Loucy (cell line): ENCODE data around the gene GRPEL2.

ENCODE experiments used
- H2AFZ ChIP-seq: fragments of 200-600 bp; sonication (generic); 2 replicates; pipeline ENCODE4 v1.6.0; 2016; ENCODE audit warnings: antibody characterized with exemption, mild to moderate bottlenecking, low read length, moderate library complexity
- H3F3A ChIP-seq: fragments of 200-600 bp; 2 replicates; pipeline ENCODE4 v1.6.0; 2016; ENCODE audit warnings: antibody characterized with exemption, low read depth, mild to moderate bottlenecking
- H3K27me3 ChIP-seq: fragments of 200-600 bp; sonication (generic); 2 replicates; pipeline ENCODE4 v1.6.1; 2014; ENCODE audit warnings: low read length, mild to moderate bottlenecking; ENCODE audit not compliant: insufficient read depth, poor library complexity, severe bottlenecking
- H3K36me3 ChIP-seq: fragments of 200-600 bp; sonication (generic); 2 replicates; pipeline ENCODE4 v1.6.1; 2016; ENCODE audit warnings: low read length; ENCODE audit not compliant: insufficient read depth
- H3K4me1 ChIP-seq: fragments of 200-600 bp; sonication (generic); 2 replicates; pipeline ENCODE4 v1.5.1; 2014; ENCODE audit warnings: low read length, mild to moderate bottlenecking; ENCODE audit not compliant: insufficient read depth, poor library complexity, severe bottlenecking
- H3K4me2 ChIP-seq: fragments of 200-600 bp; sonication (generic); 2 replicates; pipeline ENCODE4 v1.6.0; 2014; ENCODE audit warnings: antibody characterized with exemption, low read length, low read depth, mild to moderate bottlenecking; ENCODE audit not compliant: poor library complexity, severe bottlenecking
- H3K4me3 ChIP-seq: fragments of 200-600 bp; sonication (generic); 2 replicates; pipeline ENCODE4 v1.5.1; 2014; ENCODE audit warnings: low read length, mild to moderate bottlenecking, mixed read lengths; ENCODE audit not compliant: poor library complexity, severe bottlenecking
- H3K79me2 ChIP-seq: fragments of 200-600 bp; sonication (generic); 2 replicates; pipeline ENCODE4 v1.6.1; 2014; ENCODE audit warnings: low read length; ENCODE audit not compliant: insufficient read depth
- H3K9ac ChIP-seq: fragments of 200-600 bp; sonication (generic); 2 replicates; pipeline ENCODE4 v1.6.0; 2014; ENCODE audit warnings: mild to moderate bottlenecking, low read depth, low read length, moderate library complexity; ENCODE audit not compliant: poor library complexity, severe bottlenecking
- H3K9me2 ChIP-seq: fragments of 200-600 bp; sonication (generic); replicated peaks from 2 replicates; pipeline ENCODE4 v1.6.1; 2016; ENCODE audit warnings: low read depth, low read length, mixed read lengths
- H3K9me3 ChIP-seq: fragments of 200-600 bp; sonication (generic); 2 replicates; pipeline ENCODE4 v1.6.1; 2014; ENCODE audit warnings: mild to moderate bottlenecking, antibody characterized with exemption, low read length, low read depth; ENCODE audit not compliant: insufficient read depth
- H4K20me1 ChIP-seq: fragments of 200-600 bp; sonication (generic); 2 replicates; pipeline ENCODE4 v1.6.0; 2014; ENCODE audit warnings: antibody characterized with exemption, low read length, mild to moderate bottlenecking; ENCODE audit not compliant: insufficient read depth, poor library complexity, severe bottlenecking
- CTCF ChIP-seq: fragments of 200-600 bp; sonication (generic); conservative IDR thresholded peaks from 2 replicates; pipeline ENCODE4 v1.5.1; 2014; ENCODE audit warnings: mild to moderate bottlenecking, antibody characterized with exemption, low read length
- EZH2phosphoT487 ChIP-seq: fragments of 200-600 bp; IDR thresholded peaks from 2 replicates; pipeline ENCODE4 v1.6.1; 2018; ENCODE audit warnings: antibody characterized with exemption, mild to moderate bottlenecking, moderate library complexity, borderline replicate concordance

The GRPEL2 gene

GRCh38 chr5:149338364-149338763, 6.9 kb upstream of the GRPEL2 start:
- no peaks in the 10 kb centered on the region for H4K20me1 ChIP-seq
- no peak overlapping the region for H3K9ac ChIP-seq
- H3F3A ChIP-seq: no peaks in the 10 kb centered on the region; the same call in 1 of the 2 replicates
- H3K27me3 ChIP-seq: no peaks in the 10 kb centered on the region
- H3K4me1 ChIP-seq: no peaks in the 10 kb centered on the region
- H3K79me2 ChIP-seq: no peaks in the 10 kb centered on the region
- no peaks in the 10 kb centered on the region for H3K9me2 ChIP-seq
- no peak overlapping the region for H3K4me3 ChIP-seq
- no peaks in the 10 kb centered on the region for H3K9me3 ChIP-seq
- no peaks in the 10 kb centered on the region for H3K36me3 ChIP-seq
- H3K4me2 ChIP-seq: no peak overlapping the region
- no peak for TF ChIP-seq CTCF
- TF ChIP-seq EZH2phosphoT487: no peak
- H2AFZ ChIP-seq: no peak overlapping the region

- peaks cover 13% of the 10 kb centered on the region for H3K4me1 ChIP-seq
- H2AFZ ChIP-seq: no peak overlapping the region
- TF ChIP-seq EZH2phosphoT487 (no peak), CTCF (no peak)
- no peak overlapping the region for H3K4me3 ChIP-seq
- H3K9ac ChIP-seq: no peak overlapping the region
- H3K27me3 ChIP-seq: no peaks in the 10 kb centered on the region
- no peak overlapping the region for H3K4me2 ChIP-seq
- no peaks in the 10 kb centered on the region; the same call in 1 of the 2 replicates for H3F3A ChIP-seq
- no peaks in the 10 kb centered on the region for H3K9me2 ChIP-seq
- H3K9me3 ChIP-seq: no peaks in the 10 kb centered on the region
- peaks cover 5% of the 10 kb centered on the region for H3K79me2 ChIP-seq
- H3K36me3 ChIP-seq: no peaks in the 10 kb centered on the region
- no peaks in the 10 kb centered on the region for H4K20me1 ChIP-seq
These were observed 4.4 kb upstream of the GRPEL2 start for GRCh38 chr5:149340920-149341319.

- Histone ChIP-seq H3K4me1 (peaks cover 13% of the 10 kb centered on the region), H4K20me1 (peaks cover under 1% of the 10 kb centered on the region), H3F3A (no peaks in the 10 kb centered on the region; the same call in 1 of the 2 replicates), H3K9ac (no peak overlapping the region), H3K4me3 (no peak overlapping the region), H3K36me3 (no peaks in the 10 kb centered on the region), H3K4me2 (no peak overlapping the region), H2AFZ (no peak overlapping the region), H3K27me3 (no peaks in the 10 kb centered on the region), H3K9me3 (no peaks in the 10 kb centered on the region), H3K79me2 (peaks cover 14% of the 10 kb centered on the region), H3K9me2 (no peaks in the 10 kb centered on the region)
- TF ChIP-seq CTCF: no peak
- TF ChIP-seq EZH2phosphoT487: no peak
These were observed 3.4 kb upstream of the GRPEL2 start for GRCh38 chr5:149341876-149342275.
